ENCODE measurements around the gene PPM1L. TPM values are rescaled to one million over a fixed set of nuclear protein-coding genes. Genes with fewer than 3 reads are reported as not detected.
A peak's percentile ranks its signal among the peaks of the same experiment; 100 is the strongest.
"Not testable (repeated sequence)": the region's sequence is repeated elsewhere in the genome, so short reads cannot be mapped to it uniquely, and the experiment has no call there.

PPM1L gene
- total and polyA plus RNA-seq, 7 experiments from 2014 or later = 0.48 to 19.1 (median 5.3) TPM

GRCh38 chr3:160973067-160973809 lies 217.2 kb downstream of the PPM1L start:
- CTCF ChIA-PET = no interaction called here
- Mint-ChIP-seq H3K36me3 (peaks cover 0 to 3% (median 0%) of the 10 kb centered on the region in 5 donors), H3K27ac (no peak overlapping the region), H3K27me3 (peaks cover 0 to 5% (median 0%) of the 10 kb centered on the region in 5 donors), H3K9me3 (peaks cover 0 to 10% (median 2%) of the 10 kb centered on the region in 11 donors), H3K4me3 (no peak overlapping the region), H3K4me1 (peaks cover 0 to 12% (median 10%) of the 10 kb centered on the region in 7 donors)
- H3K4me1 ChIP-seq (ENCODE audit: control insufficient read depth in 2 of 2, insufficient read depth in 2 of 2, low read length in 2 of 2) = peaks cover 0 to 7% of the 10 kb centered on the region in 2 donors
- H3K27me3 ChIP-seq (ENCODE audit: control insufficient read depth in 2 of 2, insufficient read depth in 2 of 2, low read length in 2 of 2) = no peaks in the 10 kb centered on the region
- POLR2A ChIA-PET = no interaction called here
- DNase-seq (no peak), ATAC-seq (no peak)
- H3K4me3 ChIP-seq (ENCODE audit: low read length) = no peak overlapping the region
- H3K27ac ChIP-seq (ENCODE audit: low read depth, low read length) = no peak overlapping the region
- H3K9me3 ChIP-seq (ENCODE audit: control insufficient read depth in 2 of 3, low read length in 3 of 3) = no peaks in the 10 kb centered on the region
- intact Hi-C loops (cut with micrococcal nuclease) = no loop called here
- no peaks in the 10 kb centered on the region for H3K36me3 ChIP-seq (ENCODE audit: control insufficient read depth in 2 of 3, insufficient read depth in 3 of 3, low read length in 3 of 3)

- Mint-ChIP-seq H3K4me1 (peaks cover 0 to 30% (median 16%) of the 10 kb centered on the region in 7 donors), H3K27ac (no peak overlapping the region), H3K4me3 (peak overlapping the region in 1 of 10 donors; percentile 15), H3K36me3 (peaks cover 2 to 9% (median 7%) of the 10 kb centered on the region in 5 donors), H3K27me3 (peaks cover 0 to 7% (median 0%) of the 10 kb centered on the region in 5 donors), H3K9me3 (peaks cover 2 to 19% (median 5%) of the 10 kb centered on the region in 11 donors)
- Histone ChIP-seq H3K4me3 (ENCODE audit: low read length) (no peak overlapping the region), H3K36me3 (ENCODE audit: control insufficient read depth in 2 of 3, insufficient read depth in 3 of 3, low read length in 3 of 3) (no peaks in the 10 kb centered on the region), H3K4me1 (ENCODE audit: control insufficient read depth in 2 of 2, insufficient read depth in 2 of 2, low read length in 2 of 2) (peaks cover 0 to 6% of the 10 kb centered on the region in 2 donors), H3K27ac (ENCODE audit: low read depth, low read length) (no peak overlapping the region), H3K9me3 (ENCODE audit: control insufficient read depth in 2 of 3, low read length in 3 of 3) (no peaks in the 10 kb centered on the region), H3K27me3 (ENCODE audit: control insufficient read depth in 2 of 2, insufficient read depth in 2 of 2, low read length in 2 of 2) (no peaks in the 10 kb centered on the region)
- intact Hi-C loops (cut with micrococcal nuclease) = no loop called here
- ChIA-PET POLR2A (no interaction called here), CTCF (no interaction called here)
- ATAC-seq (no peak), DNase-seq (no peak)
These were observed 221.7 kb downstream of the PPM1L start for GRCh38 chr3:160977773-160978172.

GRCh38 chr3:160980740-160981139 lies 224.7 kb downstream of the PPM1L start:
- H3K4me1 ChIP-seq (ENCODE audit: control insufficient read depth in 2 of 2, insufficient read depth in 2 of 2, low read length in 2 of 2) = no peaks in the 10 kb centered on the region
- H3K9me3 Mint-ChIP-seq = peaks cover 4 to 38% (median 7%) of the 10 kb centered on the region in 11 donors
- peaks cover 2 to 14% (median 9%) of the 10 kb centered on the region in 5 donors for H3K36me3 Mint-ChIP-seq
- H3K9me3 ChIP-seq (ENCODE audit: control insufficient read depth in 2 of 3, low read length in 3 of 3) = no peaks in the 10 kb centered on the region
- CTCF ChIA-PET = no interaction called here
- no peak overlapping the region for H3K27ac Mint-ChIP-seq
- no peak overlapping the region for H3K27ac ChIP-seq (ENCODE audit: low read depth, low read length)
- ATAC-seq (peak; percentile 51), DNase-seq (no peak)
- H3K27me3 ChIP-seq (ENCODE audit: control insufficient read depth in 2 of 2, insufficient read depth in 2 of 2, low read length in 2 of 2) = no peaks in the 10 kb centered on the region
- POLR2A ChIA-PET = no interaction called here
- peaks cover 0 to 7% (median 0%) of the 10 kb centered on the region in 5 donors for H3K27me3 Mint-ChIP-seq
- no peak overlapping the region for H3K4me3 ChIP-seq (ENCODE audit: low read length)
- H3K36me3 ChIP-seq (ENCODE audit: control insufficient read depth in 2 of 3, insufficient read depth in 3 of 3, low read length in 3 of 3) = no peaks in the 10 kb centered on the region
- intact Hi-C loops (cut with micrococcal nuclease) = no loop called here
- no peak overlapping the region for H3K4me3 Mint-ChIP-seq
- H3K4me1 Mint-ChIP-seq = peaks cover 0 to 23% (median 12%) of the 10 kb centered on the region in 7 donors

- H3K4me1 ChIP-seq (ENCODE audit: control insufficient read depth in 2 of 2, insufficient read depth in 2 of 2, low read length in 2 of 2) = no peaks in the 10 kb centered on the region
These were observed 225.3 kb downstream of the PPM1L start for GRCh38 chr3:160981217-160981938.

GRCh38 chr3:160982491-160982890 lies 226.5 kb downstream of the PPM1L start:
- Mint-ChIP-seq H3K4me3 (no peak overlapping the region), H3K27me3 (peaks cover 0 to 7% (median 0%) of the 10 kb centered on the region in 5 donors), H3K4me1 (peaks cover 0 to 23% (median 12%) of the 10 kb centered on the region in 7 donors), H3K36me3 (peaks cover 2 to 14% (median 9%) of the 10 kb centered on the region in 5 donors), H3K27ac (no peak overlapping the region), H3K9me3 (peaks cover 4 to 31% (median 7%) of the 10 kb centered on the region in 11 donors)
- no peak for DNase-seq
- H3K4me1 ChIP-seq (ENCODE audit: control insufficient read depth in 2 of 2, insufficient read depth in 2 of 2, low read length in 2 of 2) = no peaks in the 10 kb centered on the region
- no peak for ATAC-seq
- no peak overlapping the region for H3K4me3 ChIP-seq (ENCODE audit: low read length)
- H3K9me3 ChIP-seq (ENCODE audit: control insufficient read depth in 2 of 3, low read length in 3 of 3) = no peaks in the 10 kb centered on the region
- H3K27ac ChIP-seq (ENCODE audit: low read depth, low read length) = no peak overlapping the region
- ChIA-PET POLR2A (no interaction called here), CTCF (interaction anchor here (0.7 kb wide), 1 partner anchor 497 kb away, joined by 3 read pairs; no protein-coding TSS in a partner anchor)
- no peaks in the 10 kb centered on the region for H3K27me3 ChIP-seq (ENCODE audit: control insufficient read depth in 2 of 2, insufficient read depth in 2 of 2, low read length in 2 of 2)
- H3K36me3 ChIP-seq (ENCODE audit: control insufficient read depth in 2 of 3, insufficient read depth in 3 of 3, low read length in 3 of 3) = no peaks in the 10 kb centered on the region
- intact Hi-C loops (cut with micrococcal nuclease) = no loop called here

More at GRCh38 chr3:160981217-160981938, 225.3 kb downstream of the PPM1L start:
- Histone ChIP-seq H3K27ac (ENCODE audit: low read depth, low read length) (no peak overlapping the region), H3K27me3 (ENCODE audit: control insufficient read depth in 2 of 2, insufficient read depth in 2 of 2, low read length in 2 of 2) (no peaks in the 10 kb centered on the region), H3K9me3 (ENCODE audit: control insufficient read depth in 2 of 3, low read length in 3 of 3) (no peaks in the 10 kb centered on the region), H3K36me3 (ENCODE audit: control insufficient read depth in 2 of 3, insufficient read depth in 3 of 3, low read length in 3 of 3) (no peaks in the 10 kb centered on the region), H3K4me3 (ENCODE audit: low read length) (no peak overlapping the region)
- POLR2A ChIA-PET = no interaction called here
- DNase-seq (peak in 2 of 9 donors; percentile 3 to 4), ATAC-seq (peak; percentile 89)
- CTCF ChIA-PET = no interaction called here
- Mint-ChIP-seq H3K27me3 (peaks cover 0 to 7% (median 0%) of the 10 kb centered on the region in 5 donors), H3K4me1 (peaks cover 0 to 23% (median 12%) of the 10 kb centered on the region in 7 donors), H3K36me3 (peaks cover 2 to 14% (median 9%) of the 10 kb centered on the region in 5 donors), H3K9me3 (peaks cover 4 to 38% (median 7%) of the 10 kb centered on the region in 11 donors), H3K4me3 (no peak overlapping the region), H3K27ac (no peak overlapping the region)
- intact Hi-C loops (cut with micrococcal nuclease) = no loop called here

GRCh38 chr3:160983900-160984299 lies 227.9 kb downstream of the PPM1L start:
- ATAC-seq; H3K4me3 Mint-ChIP-seq; H3K27me3 Mint-ChIP-seq; H3K27ac ChIP-seq (ENCODE audit: low read depth, low read length); POLR2A ChIA-PET; DNase-seq; H3K9me3 ChIP-seq (ENCODE audit: control insufficient read depth in 2 of 3, low read length in 3 of 3); H3K4me3 ChIP-seq (ENCODE audit: low read length); H3K36me3 ChIP-seq (ENCODE audit: control insufficient read depth in 2 of 3, insufficient read depth in 3 of 3, low read length in 3 of 3); H3K27ac Mint-ChIP-seq; H3K4me1 ChIP-seq (ENCODE audit: control insufficient read depth in 2 of 2, insufficient read depth in 2 of 2, low read length in 2 of 2); H3K27me3 ChIP-seq (ENCODE audit: control insufficient read depth in 2 of 2, insufficient read depth in 2 of 2, low read length in 2 of 2); intact Hi-C loops (cut with micrococcal nuclease): not testable (repeated sequence)
- peaks cover 0 to 14% (median 9%) of the 10 kb centered on the region in 5 donors for H3K36me3 Mint-ChIP-seq
- H3K9me3 Mint-ChIP-seq = peaks cover 2 to 28% (median 7%) of the 10 kb centered on the region in 11 donors
- peaks cover 0 to 16% (median 7%) of the 10 kb centered on the region in 7 donors for H3K4me1 Mint-ChIP-seq
- CTCF ChIA-PET = interaction anchor here (0.6 kb wide), 1 partner anchor 451 kb away, joined by 3 read pairs; no protein-coding TSS in a partner anchor
